ENCODE results near the gene RALGPS1.

Gene RALGPS1

DNA sequence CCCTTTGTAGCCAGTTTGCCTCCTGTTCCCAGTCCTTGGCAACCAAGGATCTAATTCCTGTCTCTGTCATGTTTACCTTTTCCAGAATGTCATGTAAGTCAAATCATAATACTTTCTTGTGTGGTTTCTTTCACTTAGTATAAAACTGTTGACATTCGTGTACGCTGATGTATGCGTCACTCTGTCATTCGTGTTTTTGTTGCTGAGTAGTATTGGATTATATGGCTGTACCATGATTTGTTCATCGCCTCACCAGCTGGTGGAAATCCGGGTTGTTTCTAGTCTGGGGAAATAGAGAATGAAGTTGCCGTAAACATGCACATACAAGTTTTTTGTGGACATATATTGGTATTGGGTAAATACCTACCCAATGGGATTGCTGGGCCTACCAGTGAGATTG lies 110.5 kb downstream of the RALGPS1 start:
- DNase-seq (ENCODE audit: low read depth) = no peak
- TF ChIP-seq MYC (IDR thresholded peaks at IDR 0.05; ENCODE audit: low read depth, low read length) = no peak
- no peak for TF ChIP-seq POLR2A (IDR thresholded peaks at IDR 0.05; ENCODE audit: extremely low read depth, insufficient read length)
- TF ChIP-seq, protein P1, sequence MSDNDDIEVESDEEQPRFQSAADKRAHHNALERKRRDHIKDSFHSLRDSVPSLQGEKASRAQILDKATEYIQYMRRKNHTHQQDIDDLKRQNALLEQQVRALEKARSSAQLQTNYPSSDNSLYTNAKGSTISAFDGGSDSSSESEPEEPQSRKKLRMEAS (IDR thresholded peaks at IDR 0.05; ENCODE audit: low read depth, low read length) = no peak
- TF ChIP-seq, protein P2, sequence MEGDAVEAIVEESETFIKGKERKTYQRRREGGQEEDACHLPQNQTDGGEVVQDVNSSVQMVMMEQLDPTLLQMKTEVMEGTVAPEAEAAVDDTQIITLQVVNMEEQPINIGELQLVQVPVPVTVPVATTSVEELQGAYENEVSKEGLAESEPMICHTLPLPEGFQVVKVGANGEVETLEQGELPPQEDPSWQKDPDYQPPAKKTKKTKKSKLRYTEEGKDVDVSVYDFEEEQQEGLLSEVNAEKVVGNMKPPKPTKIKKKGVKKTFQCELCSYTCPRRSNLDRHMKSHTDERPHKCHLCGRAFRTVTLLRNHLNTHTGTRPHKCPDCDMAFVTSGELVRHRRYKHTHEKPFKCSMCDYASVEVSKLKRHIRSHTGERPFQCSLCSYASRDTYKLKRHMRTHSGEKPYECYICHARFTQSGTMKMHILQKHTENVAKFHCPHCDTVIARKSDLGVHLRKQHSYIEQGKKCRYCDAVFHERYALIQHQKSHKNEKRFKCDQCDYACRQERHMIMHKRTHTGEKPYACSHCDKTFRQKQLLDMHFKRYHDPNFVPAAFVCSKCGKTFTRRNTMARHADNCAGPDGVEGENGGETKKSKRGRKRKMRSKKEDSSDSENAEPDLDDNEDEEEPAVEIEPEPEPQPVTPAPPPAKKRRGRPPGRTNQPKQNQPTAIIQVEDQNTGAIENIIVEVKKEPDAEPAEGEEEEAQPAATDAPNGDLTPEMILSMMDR (IDR thresholded peaks at IDR 0.05; ENCODE audit: low read depth, low read length) = no peak
- no peak overlapping the region for H3K4me3 ChIP-seq (ENCODE audit: low read depth, low read length)

DNA sequence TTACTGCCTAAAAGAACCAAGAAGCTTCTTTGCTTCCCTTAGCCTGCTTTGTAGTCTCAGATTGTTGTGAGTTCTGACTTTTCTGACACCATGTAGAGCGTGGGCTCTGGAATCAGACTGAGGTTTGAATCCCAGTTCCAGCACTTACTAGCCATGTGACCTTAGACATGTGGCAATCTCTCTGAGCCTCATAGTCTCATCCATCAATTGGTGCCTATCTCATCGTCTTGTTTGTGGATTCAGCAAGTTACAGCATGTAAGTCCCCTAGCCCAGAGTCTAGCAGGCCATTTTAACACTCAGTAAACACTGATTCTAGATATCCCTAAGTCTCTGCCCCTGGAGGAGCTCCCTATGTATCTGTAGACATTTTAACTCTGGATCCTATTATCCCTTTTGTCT lies 113.1 kb downstream of the RALGPS1 start:
- no peak overlapping the region for H3K4me3 ChIP-seq (ENCODE audit: low read depth, low read length)
- TF ChIP-seq, protein P1 (IDR thresholded peaks at IDR 0.05; ENCODE audit: low read depth, low read length) = no peak; the same call in 1 of the 2 replicates
- TF ChIP-seq POLR2A (IDR thresholded peaks at IDR 0.05; ENCODE audit: extremely low read depth, insufficient read length) = no peak
- no peak for TF ChIP-seq MYC (IDR thresholded peaks at IDR 0.05; ENCODE audit: low read depth, low read length)
- TF ChIP-seq, protein P2 (IDR thresholded peaks at IDR 0.05; ENCODE audit: low read depth, low read length) = no peak
- DNase-seq (ENCODE audit: low read depth) = no peak

DNA sequence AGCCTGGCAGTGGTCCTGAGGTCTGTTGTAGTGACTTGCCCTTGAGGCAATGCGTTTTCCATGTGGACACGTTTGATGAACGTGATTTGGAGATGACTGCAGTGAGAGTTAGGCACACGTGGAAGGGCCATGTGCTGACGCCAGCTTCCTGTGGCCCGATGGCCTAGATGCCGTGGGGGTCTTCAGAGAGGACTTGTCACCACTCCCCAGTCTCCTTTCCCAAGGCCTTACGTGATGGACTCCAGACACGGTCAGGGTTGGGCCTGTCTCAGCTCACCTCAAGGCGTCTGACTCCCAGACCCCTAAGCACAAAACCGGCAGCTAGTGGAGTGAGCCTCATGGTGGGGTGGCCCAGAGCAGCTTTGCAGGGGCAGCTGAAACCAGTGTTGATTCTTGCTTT lies 115.0 kb downstream of the RALGPS1 start:
- no peak for DNase-seq (ENCODE audit: low read depth)
- no peak for TF ChIP-seq MYC (IDR thresholded peaks at IDR 0.05; ENCODE audit: low read depth, low read length)
- TF ChIP-seq, protein P1 (IDR thresholded peaks at IDR 0.05; ENCODE audit: low read depth, low read length) = no peak
- TF ChIP-seq, protein P2 (IDR thresholded peaks at IDR 0.05; ENCODE audit: low read depth, low read length) = no peak
- no peak overlapping the region for H3K4me3 ChIP-seq (ENCODE audit: low read depth, low read length)

DNA sequence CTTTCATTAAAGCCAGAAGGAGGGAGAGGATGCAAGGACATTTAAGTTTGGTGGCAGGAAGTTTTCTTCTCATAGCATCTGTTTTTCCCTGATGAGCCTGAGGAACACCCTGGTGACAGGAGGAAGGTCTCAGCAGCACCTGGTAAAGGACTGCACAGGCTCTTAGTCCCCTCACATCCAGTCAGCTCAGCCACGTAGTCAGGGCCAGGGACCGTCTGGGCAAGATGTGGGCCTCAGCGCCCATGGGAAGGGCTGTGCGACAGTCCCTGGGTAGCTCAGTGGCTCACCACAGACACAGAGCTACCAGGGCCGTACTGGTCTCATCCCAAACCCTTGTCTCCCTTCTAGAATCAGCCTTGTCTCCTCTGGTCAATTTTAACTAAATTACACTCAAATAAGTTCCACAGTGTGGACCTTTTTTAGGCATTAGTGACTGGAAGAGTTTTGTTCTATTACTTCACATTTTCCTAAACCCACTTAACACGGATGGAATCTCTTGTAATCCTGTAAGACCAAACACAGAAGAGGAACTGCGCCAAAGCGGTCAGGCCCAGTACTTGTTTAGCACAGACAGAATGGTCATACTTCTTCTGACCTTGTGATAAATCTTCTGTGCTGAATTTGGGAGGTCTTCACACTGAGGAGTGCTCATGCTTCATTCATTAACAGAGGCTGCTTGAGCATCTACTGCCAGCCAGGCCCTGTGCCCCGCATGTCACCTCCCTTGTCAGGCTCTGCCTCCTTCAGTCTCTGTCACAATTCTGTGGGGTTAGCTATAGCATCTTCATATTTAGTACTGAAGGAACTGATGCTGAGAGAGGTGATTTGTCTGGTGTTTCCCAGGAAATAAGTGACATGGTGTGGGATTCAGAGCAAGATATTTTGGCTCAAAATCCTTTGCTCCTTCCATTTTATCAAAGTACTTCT lies 116.5 kb downstream of the RALGPS1 start:
- TF ChIP-seq, protein P1 (IDR thresholded peaks at IDR 0.05; ENCODE audit: low read depth, low read length) = no peak
- TF ChIP-seq, protein P2 (IDR thresholded peaks at IDR 0.05; ENCODE audit: low read depth, low read length) = no peak
- TF ChIP-seq MYC (IDR thresholded peaks at IDR 0.05; ENCODE audit: low read depth, low read length) (no peak), POLR2A (IDR thresholded peaks at IDR 0.05; ENCODE audit: extremely low read depth, insufficient read length) (no peak)

DNA sequence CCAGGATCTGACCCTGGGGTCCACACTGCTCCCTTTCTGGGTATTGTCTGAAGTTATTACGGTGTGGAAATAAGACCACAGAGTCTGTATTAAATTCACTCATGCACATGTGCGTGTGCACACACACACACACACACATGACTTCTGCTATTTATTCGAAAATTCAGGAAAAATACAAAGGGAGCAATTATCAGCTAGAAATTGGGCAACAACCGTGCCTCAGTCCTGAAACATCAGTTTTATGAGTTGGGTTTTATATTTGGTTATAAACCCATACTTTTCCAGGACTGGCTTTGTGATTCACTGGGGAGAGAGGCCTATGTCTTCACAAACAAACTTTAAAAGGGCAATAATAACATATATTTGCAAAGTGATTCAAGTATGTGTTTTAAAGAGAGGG lies 117.7 kb downstream of the RALGPS1 start:
- DNase-seq (ENCODE audit: low read depth) = no peak
- no peak for TF ChIP-seq MYC (IDR thresholded peaks at IDR 0.05; ENCODE audit: low read depth, low read length)
- TF ChIP-seq, protein P1 (IDR thresholded peaks at IDR 0.05; ENCODE audit: low read depth, low read length) = no peak
- TF ChIP-seq, protein P2 (IDR thresholded peaks at IDR 0.05; ENCODE audit: low read depth, low read length) = no peak
- no peak for TF ChIP-seq POLR2A (IDR thresholded peaks at IDR 0.05; ENCODE audit: extremely low read depth, insufficient read length)
- H3K4me3 ChIP-seq (ENCODE audit: low read depth, low read length) = no peak overlapping the region

More for the DNA sequence above, 116.5 kb downstream of the RALGPS1 start:
- no peak for DNase-seq (ENCODE audit: low read depth)
- H3K4me3 ChIP-seq (ENCODE audit: low read depth, low read length) = no peak overlapping the region
